ENCODE measurements around the gene EIF3M.

DNA sequence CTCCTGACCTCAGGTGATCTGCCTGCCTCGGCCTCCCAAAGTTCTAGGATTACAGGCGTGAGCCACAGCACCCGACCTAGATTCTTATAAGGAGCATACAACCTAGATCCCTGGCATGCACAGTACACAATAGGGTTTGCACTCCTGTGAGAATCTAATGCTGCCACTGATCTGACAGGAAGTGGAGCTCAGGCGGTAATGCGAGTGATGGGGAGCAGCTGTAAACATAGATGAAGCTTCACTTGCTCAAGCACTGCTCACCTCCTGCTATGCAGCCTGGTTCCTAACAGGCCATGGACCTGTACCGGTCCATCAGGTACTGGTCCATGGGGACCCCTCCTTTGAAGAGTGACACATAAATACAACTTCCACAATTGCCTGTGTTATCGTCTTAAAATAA lies 44.8 kb upstream of the EIF3M start:
- TF ChIP-seq, protein P1, sequence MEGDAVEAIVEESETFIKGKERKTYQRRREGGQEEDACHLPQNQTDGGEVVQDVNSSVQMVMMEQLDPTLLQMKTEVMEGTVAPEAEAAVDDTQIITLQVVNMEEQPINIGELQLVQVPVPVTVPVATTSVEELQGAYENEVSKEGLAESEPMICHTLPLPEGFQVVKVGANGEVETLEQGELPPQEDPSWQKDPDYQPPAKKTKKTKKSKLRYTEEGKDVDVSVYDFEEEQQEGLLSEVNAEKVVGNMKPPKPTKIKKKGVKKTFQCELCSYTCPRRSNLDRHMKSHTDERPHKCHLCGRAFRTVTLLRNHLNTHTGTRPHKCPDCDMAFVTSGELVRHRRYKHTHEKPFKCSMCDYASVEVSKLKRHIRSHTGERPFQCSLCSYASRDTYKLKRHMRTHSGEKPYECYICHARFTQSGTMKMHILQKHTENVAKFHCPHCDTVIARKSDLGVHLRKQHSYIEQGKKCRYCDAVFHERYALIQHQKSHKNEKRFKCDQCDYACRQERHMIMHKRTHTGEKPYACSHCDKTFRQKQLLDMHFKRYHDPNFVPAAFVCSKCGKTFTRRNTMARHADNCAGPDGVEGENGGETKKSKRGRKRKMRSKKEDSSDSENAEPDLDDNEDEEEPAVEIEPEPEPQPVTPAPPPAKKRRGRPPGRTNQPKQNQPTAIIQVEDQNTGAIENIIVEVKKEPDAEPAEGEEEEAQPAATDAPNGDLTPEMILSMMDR (IDR thresholded peaks at IDR 0.05; ENCODE audit: extremely low read depth in 1 of 2, insufficient read depth in 1 of 2, low read depth in 1 of 2, low read length in 2 of 2): no peak
- TF ChIP-seq POLR2AphosphoS5 (IDR thresholded peaks at IDR 0.05; ENCODE audit: insufficient read depth, low read depth, low read length): no peak
- TF ChIP-seq EZH2 (IDR thresholded peaks at IDR 0.05; ENCODE audit: borderline replicate concordance, low read depth, low read length, severe bottlenecking): no peak

Data from endothelial cell of umbilical vein (primary cell).